GM18526 (cell line): ENCODE results near the gene HES3.

Experiments
- POLR2A ChIP-seq: IDR thresholded peaks from 3 replicates; pipeline ENCODE4 v1.6.1; 2011; ENCODE audit not compliant: insufficient read length; ENCODE audit errors: extremely low read depth

The HES3 gene

DNA sequence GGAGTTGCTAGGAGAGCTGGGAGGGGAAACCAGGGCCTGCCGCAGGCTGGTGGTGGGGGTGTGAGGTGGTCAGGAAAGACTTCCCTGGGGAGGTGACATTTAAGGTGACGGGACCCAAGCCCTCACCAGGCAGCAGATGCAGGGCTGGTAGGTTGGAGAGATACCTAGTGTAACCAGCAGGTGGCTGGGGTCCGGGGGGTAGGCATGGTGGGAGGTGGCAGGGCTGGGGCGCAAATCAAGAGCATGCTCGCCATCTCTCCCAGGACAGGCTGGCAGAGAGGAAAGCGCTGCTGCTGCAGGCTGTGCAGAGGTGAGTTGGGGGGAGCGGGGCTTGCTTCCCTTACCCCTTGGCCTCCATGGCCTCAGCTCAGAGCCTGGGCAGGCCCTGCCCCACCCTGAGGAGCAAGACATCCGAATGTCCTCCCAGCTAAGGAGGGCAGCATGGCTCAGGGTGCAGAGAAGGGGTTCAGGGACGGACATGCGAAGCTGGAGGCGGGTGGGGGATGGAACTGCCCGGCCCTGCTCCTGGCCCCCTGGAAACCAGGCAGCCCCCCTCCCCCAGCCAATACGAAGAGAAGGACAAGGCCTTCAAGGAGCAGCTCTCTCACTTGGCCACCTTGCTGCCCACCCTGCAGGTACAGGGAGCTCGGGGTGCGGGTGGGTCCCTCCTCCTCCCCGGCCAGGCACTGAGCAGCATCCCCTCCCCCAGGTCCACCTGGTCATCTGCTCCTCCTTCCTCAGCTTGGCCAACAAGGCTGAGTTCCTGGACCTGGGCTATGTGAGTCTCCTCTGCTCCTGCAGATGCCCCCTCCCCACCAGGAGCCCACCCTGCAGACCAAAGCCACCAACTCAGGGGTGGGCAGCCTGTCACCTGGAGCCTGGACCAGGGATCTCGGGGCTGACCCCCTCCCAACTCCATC, 34.1 kb upstream of the HES3 start:
- TF ChIP-seq POLR2A = no peak

DNA sequence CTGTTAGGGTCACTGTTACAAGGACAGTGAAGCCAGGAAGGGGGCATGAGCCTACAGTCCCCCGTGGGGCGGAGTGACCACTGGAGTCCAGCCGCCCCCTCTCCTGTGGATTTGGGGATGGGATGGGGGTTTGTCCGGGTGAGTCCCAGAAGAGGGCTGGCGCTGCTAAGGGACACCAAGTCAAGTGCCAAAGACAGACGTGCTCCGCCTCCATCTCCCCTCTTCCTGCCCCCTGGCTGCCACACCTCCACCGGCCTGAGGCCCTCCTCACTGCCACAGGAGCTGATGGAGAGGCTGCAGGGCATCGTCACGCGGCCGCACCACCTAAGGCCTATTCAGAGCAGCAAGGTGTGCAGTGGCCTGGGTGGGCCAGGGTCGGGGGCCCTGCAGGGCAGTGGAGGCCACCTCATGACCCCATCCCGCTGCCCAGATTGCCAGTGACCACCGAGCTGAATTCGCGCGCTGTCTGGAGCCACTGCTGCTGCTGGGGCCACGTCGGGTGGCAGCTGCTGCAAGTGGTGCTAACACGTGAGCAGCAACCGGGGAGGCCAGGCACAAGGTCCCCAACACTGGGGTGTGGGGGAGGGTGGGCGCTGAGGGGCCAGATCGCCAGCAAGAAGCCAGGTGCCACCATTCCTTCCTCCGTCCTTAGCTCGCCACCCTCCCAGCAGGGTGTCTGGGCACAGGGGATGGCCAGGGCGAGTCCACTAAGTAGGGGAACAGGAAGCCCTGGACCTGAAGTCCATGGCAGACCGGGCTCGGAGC, 33.2 kb upstream of the HES3 start:
- no peak for TF ChIP-seq POLR2A

DNA sequence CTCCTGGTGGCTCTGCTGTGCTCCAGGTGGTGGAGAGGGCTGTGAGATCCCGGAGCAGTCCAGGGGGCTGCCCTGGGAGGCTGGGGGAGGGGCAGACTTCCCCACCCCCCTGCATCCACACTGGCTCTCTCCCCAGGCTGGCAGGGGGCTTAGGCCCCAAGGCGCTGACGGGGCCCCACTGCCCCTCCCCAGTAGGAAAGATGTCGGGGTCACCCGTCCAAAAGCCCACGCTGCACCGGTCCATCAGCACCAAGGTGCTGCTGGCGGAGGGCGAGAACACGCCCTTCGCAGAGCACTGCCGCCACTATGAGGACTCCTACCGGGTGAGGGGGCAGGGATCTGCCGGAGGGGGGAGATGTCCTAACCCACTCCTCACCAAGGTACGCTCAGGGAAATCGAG, 32.2 kb upstream of the HES3 start:
- TF ChIP-seq POLR2A = no peak

DNA sequence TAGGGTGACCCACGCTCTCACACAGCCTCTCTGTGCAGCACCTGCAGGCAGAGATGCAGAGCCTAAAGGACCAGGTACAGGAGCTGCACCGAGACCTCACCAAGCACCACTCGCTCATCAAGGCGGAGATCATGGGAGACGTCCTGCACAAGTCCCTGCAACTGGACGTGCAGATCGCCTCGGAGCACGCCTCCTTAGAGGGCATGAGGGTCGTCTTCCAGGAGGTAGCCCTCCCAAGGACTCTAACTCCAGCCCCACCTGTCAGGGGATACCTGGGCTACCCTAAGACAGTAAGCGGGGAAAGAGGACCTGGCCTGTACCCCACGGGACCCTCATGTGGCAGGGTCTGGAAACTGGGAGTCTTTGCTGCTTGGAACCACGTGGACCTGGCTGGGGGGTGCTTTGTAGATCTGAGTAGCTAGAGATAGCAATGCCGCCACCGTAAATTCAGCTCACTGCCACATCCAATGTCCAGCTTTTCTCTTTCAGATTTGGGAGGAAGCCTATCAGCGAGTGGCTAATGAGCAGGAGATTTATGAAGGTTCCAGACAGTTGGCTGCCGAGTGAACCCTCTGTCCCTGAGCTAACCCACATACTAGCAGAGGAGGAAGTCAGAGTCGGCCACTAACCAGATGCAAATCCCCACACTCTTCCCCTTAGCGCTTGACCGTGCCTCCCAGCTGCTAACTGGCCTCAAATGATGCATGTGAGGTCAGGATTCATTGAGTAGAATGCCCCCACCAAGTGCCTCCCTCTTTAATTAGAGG, 31.6 kb upstream of the HES3 start:
- TF ChIP-seq POLR2A = no peak

DNA sequence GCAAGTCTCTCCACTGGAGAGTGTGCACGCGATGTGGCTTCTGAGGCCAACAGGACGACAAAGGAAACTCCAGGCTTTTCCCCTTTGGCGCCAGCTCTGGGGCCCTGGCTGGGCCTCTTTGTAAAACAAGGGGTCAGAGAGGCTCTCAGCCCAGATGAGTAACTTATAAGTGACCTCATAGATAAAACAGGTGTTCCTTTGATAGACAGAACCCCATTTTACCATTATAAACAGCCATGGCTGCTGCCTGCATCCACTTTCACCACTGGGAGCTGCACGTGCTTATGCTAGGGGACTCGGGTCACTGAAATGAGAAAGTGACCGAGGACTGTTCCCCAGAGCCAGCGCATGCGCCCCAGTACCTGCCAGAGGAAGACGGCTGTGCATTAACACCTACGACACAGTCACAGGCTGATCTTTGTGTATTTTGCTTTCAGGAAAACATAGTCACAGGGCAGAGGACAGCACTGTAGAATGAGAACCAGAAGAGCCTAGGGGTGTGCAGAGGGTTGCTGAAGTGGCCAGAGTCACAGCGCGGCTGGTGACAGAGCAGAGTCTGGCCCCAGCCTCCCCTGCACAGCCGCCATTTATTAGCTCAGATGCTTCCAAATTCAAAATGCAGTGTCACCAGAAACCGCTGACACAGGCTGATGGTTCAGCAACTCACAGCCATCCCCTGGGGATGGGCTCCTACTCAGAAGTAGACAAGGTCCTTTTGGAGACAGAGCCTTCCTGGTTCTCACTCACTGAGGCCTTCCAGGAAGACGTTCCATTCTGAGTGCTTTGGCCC, 25.4 kb upstream of the HES3 start:
- TF ChIP-seq POLR2A = no peak

DNA sequence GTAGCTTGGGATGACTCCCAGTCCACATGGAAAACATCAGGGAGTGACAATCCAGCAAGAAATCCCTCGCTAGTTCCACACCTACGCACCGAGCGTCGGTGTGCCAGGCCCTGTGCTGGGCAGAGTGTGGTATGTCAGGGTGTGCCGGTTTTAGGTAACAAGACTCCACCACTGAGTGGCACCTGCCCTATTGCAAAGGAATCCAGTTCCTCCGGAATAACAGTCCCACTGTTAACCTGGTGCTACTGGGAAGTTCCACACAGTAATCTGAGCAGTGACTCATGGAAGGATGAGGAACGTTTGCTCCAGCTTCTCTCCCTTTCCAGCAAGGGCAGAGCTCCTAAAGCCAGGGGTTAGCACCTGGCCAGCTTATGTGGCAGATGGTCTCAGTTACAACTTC, 23.7 kb upstream of the HES3 start:
- TF ChIP-seq POLR2A = no peak

DNA sequence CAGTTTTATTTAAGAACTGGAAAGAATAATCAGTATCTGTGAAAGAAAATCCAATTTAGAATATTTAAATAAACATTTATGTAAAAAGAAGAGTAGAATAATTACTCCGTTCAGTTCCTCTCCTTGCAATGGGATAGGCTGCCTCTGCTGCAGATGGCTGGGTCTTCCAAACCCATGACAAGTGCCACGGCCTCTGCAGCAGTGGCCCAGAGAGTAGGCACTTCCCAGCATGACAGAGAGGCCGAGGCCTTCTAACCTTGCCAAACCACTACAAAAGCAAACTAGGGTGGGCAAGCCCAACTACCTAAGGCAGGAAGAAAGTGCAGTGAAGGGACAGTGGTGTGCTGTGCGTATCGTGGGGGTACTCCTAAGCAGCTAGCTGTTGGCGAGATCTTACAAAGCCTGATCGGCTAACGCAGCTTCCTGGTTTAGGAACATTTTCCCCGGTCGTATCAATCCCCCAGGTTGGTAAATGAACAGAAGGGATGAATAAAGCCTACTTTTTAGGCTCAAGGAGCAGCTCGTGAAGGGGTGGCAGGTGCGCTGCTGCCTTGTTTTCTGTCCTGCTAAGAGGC, 22.7 kb upstream of the HES3 start:
- TF ChIP-seq POLR2A = no peak

DNA sequence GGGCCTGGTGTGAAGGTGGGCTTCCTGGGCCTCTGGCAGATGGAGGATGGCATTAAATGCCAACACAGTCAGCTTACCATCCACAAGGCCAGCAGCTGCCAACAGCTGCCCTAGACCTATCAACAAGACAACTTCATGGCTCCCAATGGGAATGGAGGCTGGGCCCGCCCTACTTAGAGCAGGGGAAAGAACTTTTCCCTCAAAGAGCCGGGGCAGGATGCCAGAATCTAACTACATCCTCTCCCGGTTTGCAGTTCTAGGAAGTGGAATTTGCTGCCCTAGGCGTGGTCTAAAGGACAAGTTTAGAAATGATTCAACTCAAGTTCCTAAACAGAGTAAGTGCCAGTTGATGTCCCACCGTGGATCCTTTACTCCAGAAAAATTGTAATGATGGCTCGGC, 21.3 kb upstream of the HES3 start:
- no peak for TF ChIP-seq POLR2A

DNA sequence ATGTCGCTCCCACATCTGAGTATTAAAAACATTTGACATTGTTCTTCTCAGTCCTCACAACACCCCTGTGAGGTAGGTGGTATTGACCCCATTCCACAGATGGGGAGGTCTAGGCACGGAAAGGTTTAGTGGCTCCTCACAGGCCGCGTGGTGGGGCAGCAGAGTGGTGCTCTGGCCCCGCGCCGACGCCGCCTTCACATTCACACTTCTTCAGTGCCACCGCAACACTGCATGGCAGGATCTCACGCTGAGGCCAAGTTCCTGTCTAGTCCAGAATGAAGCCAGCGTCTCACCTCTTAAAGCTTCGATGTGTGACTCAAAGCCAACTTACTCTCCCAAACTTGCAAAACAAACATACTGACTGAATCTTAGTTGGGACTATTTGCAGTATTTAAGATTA, 20.4 kb upstream of the HES3 start:
- TF ChIP-seq POLR2A = no peak

DNA sequence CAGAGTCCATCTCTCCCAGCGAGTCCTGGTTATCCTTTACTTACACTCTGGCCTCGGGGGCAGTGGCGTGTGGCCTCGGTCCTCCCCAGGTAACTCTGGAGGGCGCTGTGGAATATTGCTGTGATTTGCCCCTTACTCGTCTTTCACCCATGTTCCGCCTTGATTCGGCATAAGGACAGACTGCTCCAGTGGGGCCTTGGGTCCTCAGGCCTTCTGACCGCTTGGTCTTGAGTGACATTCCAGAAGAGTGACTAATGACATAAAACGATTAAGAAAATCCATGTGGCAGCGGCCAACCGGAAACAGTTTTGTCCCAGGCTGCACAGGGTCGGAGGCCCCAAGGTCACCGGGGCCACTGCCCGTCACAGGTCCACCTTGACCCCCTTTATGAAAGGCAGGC, 19.3 kb upstream of the HES3 start:
- no peak for TF ChIP-seq POLR2A

DNA sequence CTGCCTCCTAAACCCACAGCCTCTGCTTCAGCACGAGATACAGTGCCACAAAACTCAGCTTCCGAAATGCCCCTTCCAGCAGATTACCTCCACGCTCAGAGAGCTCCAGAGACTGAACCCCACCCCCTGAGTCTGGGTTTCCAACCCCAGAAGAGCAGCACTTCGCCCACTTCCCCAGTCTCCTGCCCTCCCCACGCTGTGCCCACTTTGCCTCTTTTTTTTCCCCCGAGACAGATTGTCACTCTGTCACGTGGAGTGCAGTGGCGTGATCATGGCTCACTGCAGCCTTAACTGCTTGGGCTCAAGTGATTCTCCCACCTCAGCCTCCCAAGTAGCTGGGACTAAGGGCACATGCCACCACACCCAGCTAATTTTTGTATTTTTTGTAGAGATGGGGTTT, 18.3 kb upstream of the HES3 start:
- TF ChIP-seq POLR2A = no peak

DNA sequence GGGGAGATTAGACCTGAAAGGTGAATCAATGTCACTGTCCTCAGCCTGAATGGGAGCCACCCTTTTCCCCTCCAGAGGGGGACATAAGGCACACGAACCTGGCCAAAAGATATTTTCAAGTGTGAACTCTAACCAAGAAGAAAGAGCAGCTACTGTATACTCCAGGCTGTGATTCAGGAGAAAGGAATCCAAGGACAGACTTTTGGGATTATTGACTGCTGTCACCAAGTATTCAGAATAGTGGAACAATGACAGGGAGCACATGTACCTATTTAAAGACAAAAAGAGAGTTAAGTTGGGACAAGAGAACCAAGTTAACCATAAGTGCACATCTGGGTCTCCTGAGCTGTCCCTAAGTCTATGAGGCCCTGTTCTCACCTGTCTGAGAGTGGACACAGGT, 10.6 kb upstream of the HES3 start:
- TF ChIP-seq POLR2A = no peak

DNA sequence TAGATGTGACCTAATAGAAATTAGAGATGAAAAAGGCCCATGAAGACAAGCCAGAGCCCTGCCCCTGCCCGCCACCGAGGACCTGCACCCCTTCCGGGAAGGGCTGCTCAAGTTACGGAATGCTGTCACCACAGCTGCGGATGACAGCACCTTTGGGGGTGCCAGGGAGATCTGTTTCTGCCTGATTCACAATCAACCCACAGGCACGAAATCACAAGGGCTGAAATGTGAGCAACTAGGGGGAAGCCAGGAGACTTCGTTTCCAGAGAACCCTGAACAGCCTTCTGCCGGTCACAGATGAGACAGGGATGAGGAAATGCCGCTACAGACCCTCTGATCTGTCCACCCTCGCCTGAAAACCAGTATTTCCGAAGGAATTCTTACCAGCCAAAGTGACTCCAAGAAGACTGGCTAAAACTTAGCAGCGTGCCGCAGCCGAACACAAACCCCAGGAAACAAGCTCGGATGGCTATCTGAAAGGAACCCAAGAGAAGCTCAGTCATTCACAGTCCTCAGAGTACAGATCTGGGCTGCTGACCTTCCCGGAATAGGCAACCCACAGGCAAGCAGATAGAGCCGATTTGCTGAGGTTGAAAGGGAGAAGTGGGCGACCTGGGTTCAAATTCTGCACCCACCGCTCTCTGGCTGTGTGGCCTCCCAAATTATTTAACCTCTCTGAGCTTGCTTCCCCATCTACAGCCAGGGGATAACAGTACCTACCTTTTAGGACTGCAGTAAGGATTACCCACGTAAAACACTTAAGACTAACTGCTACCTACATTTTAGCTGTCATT, 9.3 kb upstream of the HES3 start:
- no peak for TF ChIP-seq POLR2A

DNA sequence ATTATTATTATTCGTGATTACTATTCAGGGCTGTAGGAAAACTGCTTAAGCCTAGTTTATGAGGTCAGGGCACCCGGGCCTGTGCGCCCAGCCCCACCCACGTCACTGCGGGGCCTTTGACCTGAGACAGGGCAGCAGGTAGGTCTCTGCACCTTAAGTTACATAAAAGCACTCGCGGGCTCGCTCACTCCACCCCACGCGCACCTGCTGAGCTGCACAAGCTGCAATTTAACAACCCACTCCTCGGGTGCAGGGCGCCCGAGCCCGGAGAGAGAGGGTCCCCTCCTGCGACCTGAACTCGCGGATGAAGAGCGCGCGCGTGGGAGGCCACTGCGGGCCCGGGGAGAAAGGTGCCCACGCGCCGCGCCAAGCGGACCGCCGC, 8.7 kb upstream of the HES3 start:
- no peak for TF ChIP-seq POLR2A

DNA sequence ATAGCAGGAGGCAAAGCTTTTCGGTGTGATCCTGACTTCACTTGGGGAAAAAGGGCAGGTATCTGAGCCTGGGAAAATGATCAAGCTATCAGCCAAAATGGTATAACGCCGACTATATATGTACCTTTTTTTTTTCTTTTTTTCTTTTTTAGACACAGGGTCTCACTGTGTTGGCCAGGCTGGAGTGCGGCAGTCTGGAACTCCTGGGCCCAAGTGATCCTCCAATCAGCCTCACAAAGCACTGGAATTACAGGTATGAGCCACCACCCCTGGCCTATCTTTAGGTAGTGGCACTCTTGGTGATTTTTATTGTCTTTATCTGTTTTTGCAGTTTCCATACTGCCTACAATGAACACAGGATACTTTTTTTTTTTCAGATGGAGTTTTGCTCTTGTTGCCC, 6.9 kb upstream of the HES3 start:
- no peak for TF ChIP-seq POLR2A
